HG03521 (cell line): Measurements from ENCODE around the gene RPS8.
"Not testable (repeated sequence)": the region's sequence is repeated elsewhere in the genome, so short reads cannot be mapped to it uniquely, and the experiment has no call there.

ENCODE experiments used
- ATAC-seq: cut with Tn5 transposase; IDR thresholded peaks from one replicate; pipeline ENCODE4 v1.9.1; 2021; ENCODE audit warnings: mild to moderate bottlenecking, moderate library complexity; ENCODE audit not compliant: unreplicated experiment

RPS8 gene

DNA sequence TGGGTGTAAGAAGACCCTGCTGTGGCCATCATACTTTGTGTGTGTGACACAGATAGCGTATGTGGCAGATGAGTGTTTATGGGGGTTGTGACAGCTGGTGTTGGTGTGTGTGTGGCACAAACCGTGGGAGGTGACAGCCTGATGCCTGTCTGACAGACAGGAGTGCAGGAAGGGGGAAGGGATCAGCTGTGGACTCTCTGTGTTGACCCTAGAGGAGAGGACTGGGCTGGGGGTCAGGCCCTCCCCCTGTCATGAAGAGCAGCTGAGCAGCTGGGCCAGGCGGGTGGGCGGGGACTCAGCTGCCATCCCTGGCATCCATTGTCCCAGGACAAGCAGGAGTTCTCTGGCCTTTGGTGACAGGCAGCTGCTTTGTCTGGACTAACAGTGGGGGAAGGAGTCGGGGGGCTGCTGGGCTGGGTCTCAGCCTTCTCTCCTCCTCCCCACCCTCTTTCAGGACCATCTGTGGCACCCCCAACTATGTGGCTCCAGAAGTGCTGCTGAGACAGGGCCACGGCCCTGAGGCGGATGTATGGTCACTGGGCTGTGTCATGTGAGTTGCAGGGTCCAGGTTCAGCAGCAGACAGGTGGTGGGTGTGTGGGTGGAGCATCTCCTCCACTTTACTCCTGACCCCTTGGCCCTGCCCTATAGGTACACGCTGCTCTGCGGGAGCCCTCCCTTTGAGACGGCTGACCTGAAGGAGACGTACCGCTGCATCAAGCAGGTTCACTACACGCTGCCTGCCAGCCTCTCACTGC is 27.1 kb downstream of the RPS8 start:
- no peak for ATAC-seq

GRCh38 chr1:44803062-44803311 is 27.6 kb downstream of the RPS8 start:
- ATAC-seq, result no peak

DNA sequence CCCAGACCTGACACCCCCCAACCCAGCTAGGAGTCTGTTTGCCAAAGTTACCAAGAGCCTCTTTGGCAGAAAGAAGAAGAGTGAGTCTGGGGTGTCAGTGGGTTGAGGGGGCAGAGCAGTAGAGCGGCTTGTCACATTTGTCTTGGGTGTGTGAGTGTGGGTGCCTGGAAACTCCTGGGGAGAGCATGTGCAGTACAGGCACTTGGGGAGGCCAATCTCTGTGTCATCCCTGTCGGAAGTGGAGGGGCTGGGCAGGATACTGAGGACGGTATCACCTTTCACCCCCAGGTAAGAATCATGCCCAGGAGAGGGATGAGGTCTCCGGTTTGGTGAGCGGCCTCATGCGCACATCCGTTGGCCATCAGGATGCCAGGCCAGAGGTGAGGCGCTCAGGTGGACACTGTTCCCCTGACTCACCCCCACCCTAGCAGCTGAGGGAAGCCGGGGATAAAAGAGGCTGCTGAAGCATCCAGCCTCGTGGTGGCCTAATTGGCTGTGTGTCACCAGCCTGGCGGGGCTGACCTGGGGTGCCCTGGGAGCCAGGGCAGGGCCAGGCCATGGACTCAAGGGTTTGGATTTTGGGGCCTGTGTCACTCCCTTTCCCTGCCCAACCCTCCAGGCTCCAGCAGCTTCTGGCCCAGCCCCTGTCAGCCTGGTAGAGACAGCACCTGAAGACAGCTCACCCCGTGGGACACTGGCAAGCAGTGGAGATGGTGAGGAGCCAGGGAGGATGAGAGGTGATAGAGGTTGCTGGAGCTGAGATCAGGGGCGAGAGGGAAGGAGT is 28.2 kb downstream of the RPS8 start:
- no peak for ATAC-seq

DNA sequence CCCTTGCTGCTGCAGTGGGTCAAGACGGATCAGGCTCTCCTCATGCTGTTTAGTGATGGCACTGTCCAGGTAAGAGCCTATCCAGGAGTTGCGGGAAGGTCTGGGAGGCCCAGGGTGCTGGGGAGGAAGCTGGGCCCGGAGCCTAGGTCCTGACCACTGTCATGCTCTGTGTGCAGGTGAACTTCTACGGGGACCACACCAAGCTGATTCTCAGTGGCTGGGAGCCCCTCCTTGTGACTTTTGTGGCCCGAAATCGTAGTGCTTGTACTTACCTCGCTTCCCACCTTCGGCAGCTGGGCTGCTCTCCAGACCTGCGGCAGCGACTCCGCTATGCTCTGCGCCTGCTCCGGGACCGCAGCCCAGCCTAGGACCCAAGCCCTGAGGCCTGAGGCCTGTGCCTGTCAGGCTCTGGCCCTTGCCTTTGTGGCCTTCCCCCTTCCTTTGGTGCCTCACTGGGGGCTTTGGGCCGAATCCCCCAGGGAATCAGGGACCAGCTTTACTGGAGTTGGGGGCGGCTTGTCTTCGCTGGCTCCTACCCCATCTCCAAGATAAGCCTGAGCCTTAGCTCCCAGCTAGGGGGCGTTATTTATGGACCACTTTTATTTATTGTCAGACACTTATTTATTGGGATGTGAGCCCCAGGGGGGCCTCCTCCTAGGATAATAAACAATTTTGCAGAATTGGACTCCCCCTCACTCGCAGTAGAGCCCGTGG is 30.1 kb downstream of the RPS8 start:
- no peak for ATAC-seq

DNA sequence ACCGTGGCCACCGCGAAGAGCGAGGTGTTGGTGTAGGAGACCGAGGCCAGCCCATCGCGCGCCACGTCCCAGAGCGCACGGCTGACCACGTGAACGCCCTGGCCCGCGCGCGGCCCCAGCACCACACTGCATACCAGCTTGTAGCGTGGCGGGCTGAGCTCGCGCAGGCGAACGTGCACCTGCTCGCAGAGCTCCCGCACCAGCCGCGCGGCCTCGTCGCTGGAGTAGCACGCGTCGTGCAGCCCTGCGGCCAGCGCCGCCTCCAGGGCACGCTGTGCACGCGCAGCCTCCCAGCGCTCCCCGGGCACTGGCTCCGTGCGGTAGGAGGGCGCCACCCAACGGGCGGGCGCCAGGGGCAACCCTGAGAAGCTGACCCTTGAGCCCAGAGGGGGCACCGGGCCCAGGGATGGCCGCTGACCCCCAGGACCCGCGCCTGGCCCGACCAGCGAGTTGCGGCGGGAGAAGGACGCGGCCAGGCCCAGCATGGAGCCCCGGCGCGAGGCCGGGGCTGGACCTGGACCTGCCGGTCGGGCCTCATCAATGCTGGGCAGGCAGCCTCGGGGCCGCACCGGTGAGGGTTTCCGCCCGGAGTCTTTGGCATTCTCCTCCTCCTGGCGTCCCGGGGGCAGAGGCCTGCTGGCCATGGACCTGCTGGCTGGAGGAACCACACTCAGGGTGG is 30.8 kb downstream of the RPS8 start:
- no peak for ATAC-seq

DNA sequence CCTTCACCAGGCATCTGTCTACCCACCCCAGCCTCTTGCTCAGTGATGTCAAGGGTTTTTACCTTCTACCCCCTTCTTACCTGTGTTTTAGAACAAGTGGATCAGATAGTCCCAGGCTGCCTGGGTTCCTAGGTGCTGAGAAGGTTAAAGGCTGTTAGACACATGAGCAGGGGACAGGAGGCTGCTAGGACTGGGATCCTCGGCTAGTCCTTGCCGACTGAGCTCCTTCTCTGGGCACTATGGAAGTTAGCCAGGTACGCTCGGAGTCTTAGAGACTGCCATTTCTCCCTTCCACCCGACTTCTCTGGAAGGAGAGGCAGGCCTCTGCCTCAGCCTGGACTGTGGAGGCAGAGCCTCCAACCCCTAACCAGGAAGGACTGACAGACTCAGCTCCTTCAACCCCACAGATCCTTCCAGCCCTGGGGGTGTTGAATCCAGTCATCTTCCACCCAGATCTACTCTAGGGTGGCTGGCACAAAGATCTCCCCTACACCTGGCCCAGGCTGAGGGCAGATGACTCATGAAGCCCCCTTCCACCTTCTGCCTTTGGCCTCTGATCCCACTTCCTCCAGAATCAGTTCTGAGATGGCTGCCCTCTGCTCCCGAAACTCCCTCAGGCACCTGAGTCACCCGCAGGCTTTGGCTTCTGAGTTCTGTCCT is 31.5 kb downstream of the RPS8 start, which contains the start of gene DYNLT4:
DYNLT4 (minus strand) TSS at position 648 of the 660 bp plus-strand sequence. CDS start 683 bp downstream, outside the sequence.
- ATAC-seq, result no peak

GRCh38 chr1:44807364-44808062 is 32.2 kb downstream of the RPS8 start:
- peak; percentile 29 for ATAC-seq

GRCh38 chr1:44808063-44808937 is 33.0 kb downstream of the RPS8 start, which contains the start of gene BTBD19:
TSS of gene BTBD19 (plus strand) at chr1:44808523. CDS start at chr1:44808821, 298 bp downstream.
- no peak for ATAC-seq

DNA sequence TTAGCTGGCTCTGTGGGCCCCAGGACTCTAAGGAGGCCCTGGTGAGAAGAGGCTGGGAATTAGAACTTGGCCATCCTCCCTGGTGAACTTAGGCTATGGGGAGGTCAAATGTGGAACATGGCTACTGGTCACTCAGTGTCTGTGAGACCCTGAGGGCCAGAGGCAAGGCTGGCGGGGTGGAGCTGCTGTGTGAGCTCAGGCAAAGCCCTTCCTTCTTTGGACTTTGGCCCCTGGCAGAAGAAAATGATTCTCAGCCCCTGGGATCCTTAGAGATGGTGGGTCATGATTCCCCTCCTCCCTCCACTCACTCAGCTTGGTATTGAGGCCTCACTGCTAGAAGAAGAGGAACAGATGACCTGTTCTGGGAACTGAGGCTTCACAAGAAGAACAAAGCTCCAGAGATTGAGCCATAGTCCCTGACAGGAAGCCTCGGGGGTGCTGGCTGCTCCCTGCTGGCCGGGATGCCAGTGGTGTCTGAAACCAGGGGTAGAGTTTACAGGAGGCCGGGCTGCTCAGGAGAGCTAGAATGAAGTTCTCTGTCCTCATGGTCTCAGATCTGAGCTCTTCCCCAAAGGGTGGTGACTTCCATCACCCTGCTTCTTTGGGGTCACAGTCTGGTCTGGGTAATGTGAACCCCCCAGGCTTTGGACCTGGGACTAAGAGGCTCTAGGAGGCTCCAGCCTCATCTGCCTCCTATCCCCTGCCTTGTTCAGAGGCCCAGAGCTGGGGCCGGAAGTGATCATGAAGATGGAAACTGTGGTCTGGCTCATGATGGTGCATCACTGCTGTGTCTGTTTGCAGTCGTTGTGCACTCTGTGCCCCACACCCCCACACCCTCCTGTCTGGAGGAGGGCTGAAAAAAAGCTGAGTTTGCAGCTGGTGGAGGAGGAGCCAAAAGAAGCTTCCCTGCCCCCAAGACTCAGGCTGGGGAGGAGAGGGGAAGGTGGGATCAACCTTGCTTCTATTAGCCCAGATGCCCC is 33.9 kb downstream of the RPS8 start:
- peak; percentile 53 for ATAC-seq

DNA sequence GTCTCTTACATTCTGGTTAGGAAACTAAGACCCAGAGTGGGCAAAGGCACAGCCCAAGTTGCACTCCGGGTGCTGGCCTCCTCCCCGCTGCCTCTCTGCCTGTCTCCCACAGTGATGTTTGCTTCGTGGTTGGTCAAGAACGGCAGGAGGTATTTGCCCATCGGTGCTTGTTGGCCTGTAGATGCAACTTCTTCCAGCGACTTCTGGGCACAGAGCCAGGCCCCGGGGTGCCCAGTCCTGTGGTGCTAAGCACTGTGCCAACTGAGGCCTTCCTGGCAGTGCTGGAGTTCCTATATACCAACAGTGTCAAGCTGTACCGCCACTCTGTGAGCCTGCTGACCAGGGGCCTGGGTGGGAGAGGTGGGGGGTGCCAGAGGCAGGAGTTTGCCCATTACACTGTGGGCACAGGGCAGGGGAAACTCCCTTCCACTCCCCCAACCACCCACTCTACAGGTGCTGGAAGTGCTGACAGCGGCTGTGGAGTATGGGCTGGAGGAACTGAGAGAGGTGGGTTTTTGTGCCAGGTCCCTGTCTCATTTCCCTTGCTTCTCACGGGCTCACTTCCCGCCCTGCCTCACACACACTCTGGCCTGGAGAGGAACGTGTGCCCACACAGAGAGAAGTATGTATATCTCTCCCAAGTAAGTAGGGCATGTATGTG is 34.9 kb downstream of the RPS8 start:
- no peak for ATAC-seq

DNA sequence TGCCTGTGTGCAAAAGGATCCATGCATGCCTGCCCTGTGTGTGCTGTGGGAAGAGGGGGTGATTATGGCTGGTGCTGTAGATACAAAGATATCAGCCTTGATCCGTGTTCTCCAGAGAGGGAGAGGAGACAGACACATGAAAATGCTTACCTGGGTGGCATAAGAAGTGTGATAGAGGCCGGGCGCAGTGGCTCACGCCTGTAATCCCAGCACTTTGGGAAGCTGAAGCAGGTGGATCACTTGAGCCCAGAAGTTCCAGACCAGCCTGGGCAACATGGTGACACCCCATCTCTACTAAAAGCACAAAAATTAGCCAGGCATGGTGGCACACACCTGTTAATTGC is 35.4 kb downstream of the RPS8 start:
- not testable (repeated sequence) for ATAC-seq

- no peak for ATAC-seq
Measured at GRCh38 chr1:44811234-44811633, 35.9 kb downstream of the RPS8 start.

GRCh38 chr1:44812822-44813543 is 37.6 kb downstream of the RPS8 start:
- no peak for ATAC-seq

- ATAC-seq, result not testable (repeated sequence)
Measured at GRCh38 chr1:44815926-44816325, 40.6 kb downstream of the RPS8 start.

DNA sequence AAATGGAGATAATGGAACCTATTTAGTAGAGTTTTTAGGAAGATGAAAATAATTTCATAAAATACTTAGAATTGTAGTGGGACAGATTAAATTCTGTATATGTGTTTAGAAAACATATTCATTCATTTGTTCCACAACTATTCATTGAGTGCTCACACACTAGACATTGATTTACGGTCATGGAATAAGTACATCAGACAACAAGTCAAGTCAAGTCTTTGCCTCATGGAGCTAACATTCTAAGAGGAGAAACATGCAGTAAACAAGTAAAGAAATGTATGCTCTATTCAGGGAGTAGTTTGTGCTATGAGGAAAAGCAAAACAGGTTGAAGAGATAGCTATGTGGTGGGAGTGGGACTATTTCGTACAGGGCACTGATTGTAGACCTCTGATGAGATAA is 42.0 kb downstream of the RPS8 start:
- no peak for ATAC-seq

GRCh38 chr1:44817771-44818495 is 42.6 kb downstream of the RPS8 start:
- no peak for ATAC-seq
